ENCODE results near the gene TCEAL9. TPM values are rescaled to one million over a fixed set of nuclear protein-coding genes. Genes with fewer than 3 reads are reported as not detected.
"Not testable (repeated sequence)": the region's sequence is repeated elsewhere in the genome, so short reads cannot be mapped to it uniquely, and the experiment has no call there.

The TCEAL9 gene
- total and polyA plus RNA-seq, 12 donors, result 91.8 to 388 (median 153) TPM

GRCh38 chrX:103384672-103385071 lies 28.4 kb downstream of the TCEAL9 start:
- intact Hi-C loops (cut with DNase I), result no loop called here
- no peak for DNase-seq
- no peak overlapping the region for H3K4me3 ChIP-seq
- H3K27me3 ChIP-seq, result peaks cover under 1% of the 10 kb centered on the region
- no peaks in the 10 kb centered on the region for H3K4me1 ChIP-seq (replicated peaks in 1 of 2)
- TF ChIP-seq POLR2A (IDR thresholded peaks at IDR 0.05) (no peak), CTCF (IDR thresholded peaks at IDR 0.05) (no peak)
- H3K9me3 ChIP-seq (replicated peaks in 1 of 3), result no peaks in the 10 kb centered on the region
- H3K36me3 ChIP-seq (replicated peaks in 1 of 2), result no peaks in the 10 kb centered on the region
- WGBS, 4 donors, result 67 to 80% (median 76%) methylated on average over 2 of the region's 2 CpGs
- no peak overlapping the region for H3K27ac ChIP-seq

GRCh38 chrX:103385283-103385830 lies 29.1 kb downstream of the TCEAL9 start:
- H3K9me3 ChIP-seq (replicated peaks in 1 of 3); H3K27me3 ChIP-seq; DNase-seq; H3K36me3 ChIP-seq (replicated peaks in 1 of 2); H3K4me1 ChIP-seq (replicated peaks in 1 of 2); H3K4me3 ChIP-seq; intact Hi-C loops (cut with DNase I); H3K27ac ChIP-seq: not testable (repeated sequence)
- WGBS, 4 donors, result 73 to 88% (median 84%) methylated on average over 5 of the region's 5 CpGs

GRCh38 chrX:103386332-103386731 lies 30.0 kb downstream of the TCEAL9 start:
- Histone ChIP-seq H3K4me1 (replicated peaks in 1 of 2) (no peaks in the 10 kb centered on the region), H3K9me3 (replicated peaks in 1 of 3) (no peaks in the 10 kb centered on the region), H3K36me3 (replicated peaks in 1 of 2) (no peaks in the 10 kb centered on the region), H3K4me3 (no peak overlapping the region), H3K27ac (no peak overlapping the region), H3K27me3 (peaks cover 10% of the 10 kb centered on the region)
- WGBS, 4 donors, result 71 to 100% (median 87%) methylated on average over 2 of the region's 2 CpGs
- intact Hi-C loops (cut with DNase I), result no loop called here
- TF ChIP-seq CTCF (IDR thresholded peaks at IDR 0.05) (no peak), POLR2A (IDR thresholded peaks at IDR 0.05) (no peak)
- DNase-seq, result no peak

- TF ChIP-seq CTCF (IDR thresholded peaks at IDR 0.05) (no peak), POLR2A (IDR thresholded peaks at IDR 0.05) (no peak)
- no peaks in the 10 kb centered on the region for H3K36me3 ChIP-seq (replicated peaks in 1 of 2)
- 54 to 83% (median 65%) methylated on average over 3 of the region's 3 CpGs for WGBS, 4 donors
- H3K27ac ChIP-seq, result no peak overlapping the region
- H3K4me3 ChIP-seq, result no peak overlapping the region
- no peaks in the 10 kb centered on the region for H3K9me3 ChIP-seq (replicated peaks in 1 of 3)
- peaks cover 15% of the 10 kb centered on the region for H3K27me3 ChIP-seq
- no peaks in the 10 kb centered on the region for H3K4me1 ChIP-seq (replicated peaks in 1 of 2)
- intact Hi-C loops (cut with DNase I), result no loop called here
- DNase-seq, result no peak
These were observed 37.2 kb downstream of the TCEAL9 start for GRCh38 chrX:103393487-103393886.

- H3K4me1 ChIP-seq (replicated peaks in 1 of 2), result no peaks in the 10 kb centered on the region
- no peaks in the 10 kb centered on the region for H3K9me3 ChIP-seq (replicated peaks in 1 of 3)
- TF ChIP-seq CTCF (IDR thresholded peaks at IDR 0.05) (no peak), POLR2A (IDR thresholded peaks at IDR 0.05) (no peak)
- 67 to 84% (median 75%) methylated on average over 5 of the region's 5 CpGs for WGBS, 4 donors
- peaks cover 4% of the 10 kb centered on the region for H3K27me3 ChIP-seq
- H3K4me3 ChIP-seq, result no peak overlapping the region
- no peaks in the 10 kb centered on the region for H3K36me3 ChIP-seq (replicated peaks in 1 of 2)
- intact Hi-C loops (cut with DNase I), result no loop called here
- no peak overlapping the region for H3K27ac ChIP-seq
- no peak for DNase-seq
These were observed 39.9 kb downstream of the TCEAL9 start for GRCh38 chrX:103396186-103396585.
